ENCODE results near the gene MAIP1. TPM values are rescaled to one million over a fixed set of nuclear protein-coding genes. Genes with fewer than 3 reads are reported as not detected.

Gene MAIP1
- total and polyA plus RNA-seq, 9 of the 15 experiments (the other 6 are each of a cell fraction or from before 2014, with no cell fraction given): 3.6 to 30.0 (median 24.5) TPM

- TF ChIP-seq, protein P1, sequence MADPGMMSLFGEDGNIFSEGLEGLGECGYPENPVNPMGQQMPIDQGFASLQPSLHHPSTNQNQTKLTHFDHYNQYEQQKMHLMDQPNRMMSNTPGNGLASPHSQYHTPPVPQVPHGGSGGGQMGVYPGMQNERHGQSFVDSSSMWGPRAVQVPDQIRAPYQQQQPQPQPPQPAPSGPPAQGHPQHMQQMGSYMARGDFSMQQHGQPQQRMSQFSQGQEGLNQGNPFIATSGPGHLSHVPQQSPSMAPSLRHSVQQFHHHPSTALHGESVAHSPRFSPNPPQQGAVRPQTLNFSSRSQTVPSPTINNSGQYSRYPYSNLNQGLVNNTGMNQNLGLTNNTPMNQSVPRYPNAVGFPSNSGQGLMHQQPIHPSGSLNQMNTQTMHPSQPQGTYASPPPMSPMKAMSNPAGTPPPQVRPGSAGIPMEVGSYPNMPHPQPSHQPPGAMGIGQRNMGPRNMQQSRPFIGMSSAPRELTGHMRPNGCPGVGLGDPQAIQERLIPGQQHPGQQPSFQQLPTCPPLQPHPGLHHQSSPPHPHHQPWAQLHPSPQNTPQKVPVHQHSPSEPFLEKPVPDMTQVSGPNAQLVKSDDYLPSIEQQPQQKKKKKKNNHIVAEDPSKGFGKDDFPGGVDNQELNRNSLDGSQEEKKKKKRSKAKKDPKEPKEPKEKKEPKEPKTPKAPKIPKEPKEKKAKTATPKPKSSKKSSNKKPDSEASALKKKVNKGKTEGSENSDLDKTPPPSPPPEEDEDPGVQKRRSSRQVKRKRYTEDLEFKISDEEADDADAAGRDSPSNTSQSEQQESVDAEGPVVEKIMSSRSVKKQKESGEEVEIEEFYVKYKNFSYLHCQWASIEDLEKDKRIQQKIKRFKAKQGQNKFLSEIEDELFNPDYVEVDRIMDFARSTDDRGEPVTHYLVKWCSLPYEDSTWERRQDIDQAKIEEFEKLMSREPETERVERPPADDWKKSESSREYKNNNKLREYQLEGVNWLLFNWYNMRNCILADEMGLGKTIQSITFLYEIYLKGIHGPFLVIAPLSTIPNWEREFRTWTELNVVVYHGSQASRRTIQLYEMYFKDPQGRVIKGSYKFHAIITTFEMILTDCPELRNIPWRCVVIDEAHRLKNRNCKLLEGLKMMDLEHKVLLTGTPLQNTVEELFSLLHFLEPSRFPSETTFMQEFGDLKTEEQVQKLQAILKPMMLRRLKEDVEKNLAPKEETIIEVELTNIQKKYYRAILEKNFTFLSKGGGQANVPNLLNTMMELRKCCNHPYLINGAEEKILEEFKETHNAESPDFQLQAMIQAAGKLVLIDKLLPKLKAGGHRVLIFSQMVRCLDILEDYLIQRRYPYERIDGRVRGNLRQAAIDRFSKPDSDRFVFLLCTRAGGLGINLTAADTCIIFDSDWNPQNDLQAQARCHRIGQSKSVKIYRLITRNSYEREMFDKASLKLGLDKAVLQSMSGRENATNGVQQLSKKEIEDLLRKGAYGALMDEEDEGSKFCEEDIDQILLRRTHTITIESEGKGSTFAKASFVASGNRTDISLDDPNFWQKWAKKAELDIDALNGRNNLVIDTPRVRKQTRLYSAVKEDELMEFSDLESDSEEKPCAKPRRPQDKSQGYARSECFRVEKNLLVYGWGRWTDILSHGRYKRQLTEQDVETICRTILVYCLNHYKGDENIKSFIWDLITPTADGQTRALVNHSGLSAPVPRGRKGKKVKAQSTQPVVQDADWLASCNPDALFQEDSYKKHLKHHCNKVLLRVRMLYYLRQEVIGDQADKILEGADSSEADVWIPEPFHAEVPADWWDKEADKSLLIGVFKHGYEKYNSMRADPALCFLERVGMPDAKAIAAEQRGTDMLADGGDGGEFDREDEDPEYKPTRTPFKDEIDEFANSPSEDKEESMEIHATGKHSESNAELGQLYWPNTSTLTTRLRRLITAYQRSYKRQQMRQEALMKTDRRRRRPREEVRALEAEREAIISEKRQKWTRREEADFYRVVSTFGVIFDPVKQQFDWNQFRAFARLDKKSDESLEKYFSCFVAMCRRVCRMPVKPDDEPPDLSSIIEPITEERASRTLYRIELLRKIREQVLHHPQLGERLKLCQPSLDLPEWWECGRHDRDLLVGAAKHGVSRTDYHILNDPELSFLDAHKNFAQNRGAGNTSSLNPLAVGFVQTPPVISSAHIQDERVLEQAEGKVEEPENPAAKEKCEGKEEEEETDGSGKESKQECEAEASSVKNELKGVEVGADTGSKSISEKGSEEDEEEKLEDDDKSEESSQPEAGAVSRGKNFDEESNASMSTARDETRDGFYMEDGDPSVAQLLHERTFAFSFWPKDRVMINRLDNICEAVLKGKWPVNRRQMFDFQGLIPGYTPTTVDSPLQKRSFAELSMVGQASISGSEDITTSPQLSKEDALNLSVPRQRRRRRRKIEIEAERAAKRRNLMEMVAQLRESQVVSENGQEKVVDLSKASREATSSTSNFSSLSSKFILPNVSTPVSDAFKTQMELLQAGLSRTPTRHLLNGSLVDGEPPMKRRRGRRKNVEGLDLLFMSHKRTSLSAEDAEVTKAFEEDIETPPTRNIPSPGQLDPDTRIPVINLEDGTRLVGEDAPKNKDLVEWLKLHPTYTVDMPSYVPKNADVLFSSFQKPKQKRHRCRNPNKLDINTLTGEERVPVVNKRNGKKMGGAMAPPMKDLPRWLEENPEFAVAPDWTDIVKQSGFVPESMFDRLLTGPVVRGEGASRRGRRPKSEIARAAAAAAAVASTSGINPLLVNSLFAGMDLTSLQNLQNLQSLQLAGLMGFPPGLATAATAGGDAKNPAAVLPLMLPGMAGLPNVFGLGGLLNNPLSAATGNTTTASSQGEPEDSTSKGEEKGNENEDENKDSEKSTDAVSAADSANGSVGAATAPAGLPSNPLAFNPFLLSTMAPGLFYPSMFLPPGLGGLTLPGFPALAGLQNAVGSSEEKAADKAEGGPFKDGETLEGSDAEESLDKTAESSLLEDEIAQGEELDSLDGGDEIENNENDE (IDR thresholded peaks at IDR 0.05; ENCODE audit: low read depth, low read length): no peak
- TF ChIP-seq, protein P2, sequence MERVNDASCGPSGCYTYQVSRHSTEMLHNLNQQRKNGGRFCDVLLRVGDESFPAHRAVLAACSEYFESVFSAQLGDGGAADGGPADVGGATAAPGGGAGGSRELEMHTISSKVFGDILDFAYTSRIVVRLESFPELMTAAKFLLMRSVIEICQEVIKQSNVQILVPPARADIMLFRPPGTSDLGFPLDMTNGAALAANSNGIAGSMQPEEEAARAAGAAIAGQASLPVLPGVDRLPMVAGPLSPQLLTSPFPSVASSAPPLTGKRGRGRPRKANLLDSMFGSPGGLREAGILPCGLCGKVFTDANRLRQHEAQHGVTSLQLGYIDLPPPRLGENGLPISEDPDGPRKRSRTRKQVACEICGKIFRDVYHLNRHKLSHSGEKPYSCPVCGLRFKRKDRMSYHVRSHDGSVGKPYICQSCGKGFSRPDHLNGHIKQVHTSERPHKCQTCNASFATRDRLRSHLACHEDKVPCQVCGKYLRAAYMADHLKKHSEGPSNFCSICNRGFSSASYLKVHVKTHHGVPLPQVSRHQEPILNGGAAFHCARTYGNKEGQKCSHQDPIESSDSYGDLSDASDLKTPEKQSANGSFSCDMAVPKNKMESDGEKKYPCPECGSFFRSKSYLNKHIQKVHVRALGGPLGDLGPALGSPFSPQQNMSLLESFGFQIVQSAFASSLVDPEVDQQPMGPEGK (CRISPR knock-in tag; IDR thresholded peaks at IDR 0.05; ENCODE audit: borderline replicate concordance): no peak
- TF ChIP-seq ZNF232 (CRISPR knock-in tag; IDR thresholded peaks at IDR 0.05) (no peak), ZSCAN29 (IDR thresholded peaks at IDR 0.05) (no peak), ARID4B (CRISPR knock-in tag; IDR thresholded peaks at IDR 0.05) (peak; percentile 63; the same call in 1 of the 2 replicates), RBBP5 (IDR thresholded peaks at IDR 0.05; ENCODE audit: borderline replicate concordance, insufficient read depth, low read length, poor library complexity, severe bottlenecking) (peak; percentile 94)
- TF ChIP-seq, protein P3, sequence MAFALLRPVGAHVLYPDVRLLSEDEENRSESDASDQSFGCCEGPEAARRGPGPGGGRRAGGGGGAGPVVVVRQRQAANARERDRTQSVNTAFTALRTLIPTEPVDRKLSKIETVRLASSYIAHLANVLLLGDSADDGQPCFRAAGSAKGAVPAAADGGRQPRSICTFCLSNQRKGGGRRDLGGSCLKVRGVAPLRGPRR (CRISPR knock-in tag; IDR thresholded peaks at IDR 0.05): no peak
Observed at GRCh38 chr2:199911052-199911876, 44.1 kb upstream of the MAIP1 start, which contains the start of gene C2orf69 (continued).

Data from K562 (cell line).